PC-9 (cell line): ENCODE results near the gene CACNA1B. TPM values are rescaled to one million over a fixed set of nuclear protein-coding genes. Genes with fewer than 3 reads are reported as not detected.

Source experiments
- BruUV-seq: library from RNA; stranded (reverse); fragments of 400-500 nt; replicated peaks from 2 replicates; lab custom pipeline; 2021; lab: Mats Ljungman, UMichigan
- CTCF ChIA-PET: fragments of 300-600 bp; sonication (Branson Sonifier 250); formaldehyde crosslinking; loops from one replicate; lab custom pipeline; 2022; ENCODE audit warnings: antibody characterized with exemption; lab: Charles Lee
- POLR2A ChIA-PET: fragments of 300-600 bp; sonication (Branson Sonifier 250); formaldehyde crosslinking; loops from one replicate; lab custom pipeline; 2022; ENCODE audit warnings: antibody characterized with exemption; ENCODE audit not compliant: unreplicated experiment; lab: Charles Lee
- DNase-seq, 2 experiments: peaks; one replicate each; pipeline versions ENCODE4 v3.0.0 to v3.0.0-alpha.2; 2015 to 2022; ENCODE audit warnings: mixed read lengths in 1 of 2
- H2AFZ ChIP-seq: fragments of 200-600 bp; sonication (generic); 2 replicates; pipeline ENCODE4 v1.8.1; 2017; ENCODE audit warnings: antibody characterized with exemption
- H3F3A ChIP-seq: fragments of 200-600 bp; sonication (generic); 2 replicates; pipeline ENCODE4 v1.8.1; 2017; ENCODE audit warnings: antibody characterized with exemption, mild to moderate bottlenecking, low read depth; ENCODE audit not compliant: insufficient read depth
- H3K27ac ChIP-seq: fragments of 200-600 bp; sonication (generic); 2 replicates; pipeline ENCODE4 v1.6.1; 2016; ENCODE audit warnings: mixed run types
- H3K27me3 ChIP-seq: fragments of 200-600 bp; sonication (generic); 2 replicates; pipeline ENCODE4 v1.6.1; 2016; ENCODE audit warnings: low read depth, mixed run types; ENCODE audit not compliant: insufficient read depth
- H3K36me3 ChIP-seq: fragments of 200-600 bp; sonication (generic); 2 replicates; pipeline ENCODE4 v1.6.1; 2016; ENCODE audit warnings: low read depth, mixed run types
- H3K4me1 ChIP-seq: fragments of 200-600 bp; sonication (generic); replicated peaks from 2 replicates; pipeline ENCODE4 v1.6.1; 2016; ENCODE audit warnings: mixed run types; ENCODE audit not compliant: insufficient read depth
- H3K4me2 ChIP-seq: fragments of 200-600 bp; sonication (generic); 2 replicates; pipeline ENCODE4 v1.6.1; 2017; ENCODE audit warnings: mixed run types
- H3K4me3 ChIP-seq: fragments of 200-600 bp; sonication (generic); 2 replicates; pipeline ENCODE4 v1.6.1; 2016; ENCODE audit warnings: mixed run types
- H3K79me2 ChIP-seq: fragments of 200-600 bp; sonication (generic); 2 replicates; pipeline ENCODE4 v1.6.1; 2017; ENCODE audit warnings: low read depth, mixed run types
- H3K9me2 ChIP-seq: fragments of 200-600 bp; sonication (generic); 2 replicates; pipeline ENCODE4 v1.8.1; 2017; ENCODE audit warnings: mild to moderate bottlenecking; ENCODE audit not compliant: insufficient read depth
- H3K9me3 ChIP-seq: fragments of 200-600 bp; sonication (generic); 2 replicates; pipeline ENCODE4 v1.8.1; 2016; ENCODE audit warnings: low read depth; ENCODE audit not compliant: insufficient read depth
- H4K20me1 ChIP-seq: fragments of 200-600 bp; sonication (generic); 2 replicates; pipeline ENCODE4 v1.8.1; 2017; ENCODE audit not compliant: insufficient read depth
- CTCF ChIP-seq: fragments of 200-600 bp; sonication (generic); conservative IDR thresholded peaks from 2 replicates; pipeline ENCODE4 v1.6.1; 2017; ENCODE audit warnings: mixed run types, antibody characterized with exemption, mild to moderate bottlenecking, moderate library complexity
- EZH2 ChIP-seq: fragments of 200-600 bp; sonication (generic); IDR thresholded peaks from 2 replicates; pipeline ENCODE4 v1.8.0; 2017; ENCODE audit warnings: antibody characterized with exemption, low read depth
- intact Hi-C: fragments of 100-400 bp; cut with micrococcal nuclease; formaldehyde crosslinking; loops from one replicate; pipeline ENCODE4 v1.10.0; 2022; ENCODE audit not compliant: unreplicated experiment
- total RNA-seq: library from RNA; stranded (reverse); gene quantifications from 2 replicates; pipeline ENCODE4 v1.2.3, GENCODE V29; 2021

The CACNA1B gene
- total RNA-seq, 1 experiment from 2014 or later: not detected

GRCh38 chr9:138117101-138117750 lies 239.6 kb downstream of the CACNA1B start:
- Histone ChIP-seq H3F3A (no peaks in the 10 kb centered on the region), H2AFZ (no peak overlapping the region), H3K9me3 (no peaks in the 10 kb centered on the region), H3K4me3 (no peak overlapping the region), H3K4me1 (no peaks in the 10 kb centered on the region), H3K36me3 (no peaks in the 10 kb centered on the region), H3K9me2 (no peaks in the 10 kb centered on the region), H3K79me2 (no peaks in the 10 kb centered on the region), H3K4me2 (no peak overlapping the region), H4K20me1 (no peaks in the 10 kb centered on the region), H3K27ac (no peak overlapping the region), H3K27me3 (peaks cover 87% of the 10 kb centered on the region)
- DNase-seq: no peak
- no TSS peak for BruUV-seq
- POLR2A ChIA-PET: no interaction called here
- CTCF ChIA-PET: no interaction called here
- intact Hi-C loops: no loop called here
- TF ChIP-seq EZH2: no peak
- TF ChIP-seq CTCF: no peak

GRCh38 chr9:138117836-138118235 lies 240.3 kb downstream of the CACNA1B start:
- no peaks in the 10 kb centered on the region for H3K36me3 ChIP-seq
- ChIA-PET CTCF (no interaction called here), POLR2A (no interaction called here)
- no peaks in the 10 kb centered on the region for H3K79me2 ChIP-seq
- H2AFZ ChIP-seq: no peak overlapping the region
- TF ChIP-seq CTCF (no peak), EZH2 (no peak)
- no peaks in the 10 kb centered on the region for H4K20me1 ChIP-seq
- no TSS peak for BruUV-seq
- no peaks in the 10 kb centered on the region for H3K9me2 ChIP-seq
- H3F3A ChIP-seq: no peaks in the 10 kb centered on the region
- H3K4me3 ChIP-seq: no peak overlapping the region
- no peak for DNase-seq
- no peak overlapping the region for H3K27ac ChIP-seq
- intact Hi-C loops: no loop called here
- no peak overlapping the region for H3K4me2 ChIP-seq
- no peaks in the 10 kb centered on the region for H3K9me3 ChIP-seq
- H3K4me1 ChIP-seq: no peaks in the 10 kb centered on the region
- H3K27me3 ChIP-seq: peaks cover 87% of the 10 kb centered on the region

GRCh38 chr9:138118601-138119071 lies 241.1 kb downstream of the CACNA1B start:
- H3K27me3 ChIP-seq: peaks cover 93% of the 10 kb centered on the region
- H3F3A ChIP-seq: no peaks in the 10 kb centered on the region
- no peaks in the 10 kb centered on the region for H3K4me1 ChIP-seq
- no peak overlapping the region for H3K27ac ChIP-seq
- no peak overlapping the region for H3K4me3 ChIP-seq
- TF ChIP-seq EZH2 (no peak), CTCF (no peak)
- H2AFZ ChIP-seq: no peak overlapping the region
- no peaks in the 10 kb centered on the region for H4K20me1 ChIP-seq
- no peaks in the 10 kb centered on the region for H3K36me3 ChIP-seq
- no peak overlapping the region for H3K4me2 ChIP-seq
- H3K79me2 ChIP-seq: no peaks in the 10 kb centered on the region
- ChIA-PET CTCF (no interaction called here), POLR2A (no interaction called here)
- DNase-seq: no peak
- intact Hi-C loops: no loop called here
- H3K9me3 ChIP-seq: no peaks in the 10 kb centered on the region
- BruUV-seq: no TSS peak
- H3K9me2 ChIP-seq: no peaks in the 10 kb centered on the region
